Endometrial microvascular endothelial cells (primary cell): ENCODE measurements around the gene PGAP3. TPM values are rescaled to one million over a fixed set of nuclear protein-coding genes. Genes with fewer than 3 reads are reported as not detected.

Source experiments
- in situ Hi-C: cut with HindIII; loops from 2 replicates; pipeline ENCODE4 v1.10.0; 2017; ENCODE audit warnings: low sequenced_read_pairs, low pct_unique_long_range_greater_than_20kb; ENCODE audit errors: inconsistent ontology term
- total RNA-seq: library from RNA; depleted of rRNA; stranded (reverse); fragments of >200 nt; gene quantifications from one replicate; pipeline ENCODE4 v1.2.3, GENCODE V29; 2015; ENCODE audit errors: inconsistent ontology term

PGAP3 gene
- total RNA-seq, 1 donor from 2014 or later: 7.4 TPM

GRCh38 chr17:39648616-39649366, 39.1 kb downstream of the PGAP3 start:
- in situ Hi-C loops: no loop called here

DNA sequence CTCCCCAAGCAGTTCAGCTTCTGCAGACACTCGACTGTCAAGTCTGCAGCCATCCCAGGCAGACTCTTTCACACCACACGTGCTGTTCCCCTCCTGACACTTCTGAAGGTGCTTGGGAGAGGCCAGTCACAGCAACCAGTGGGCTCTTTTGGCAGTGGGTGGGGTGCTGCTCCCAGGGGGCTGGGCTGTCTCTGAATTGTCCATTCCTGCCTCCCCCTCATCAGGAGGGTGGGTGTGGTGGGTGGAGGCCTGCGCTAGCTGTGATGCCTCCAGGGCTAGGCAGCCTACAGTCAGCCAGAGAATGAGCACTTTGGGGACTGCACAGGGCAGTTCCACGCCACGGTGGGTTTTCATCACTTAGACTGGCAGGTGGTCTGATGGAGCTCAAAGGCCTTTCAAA, 40.6 kb downstream of the PGAP3 start:
- in situ Hi-C loops: no loop called here

GRCh38 chr17:39643271-39643670, 44.6 kb downstream of the PGAP3 start:
- in situ Hi-C loops: no loop called here

GRCh38 chr17:39642291-39643074, 45.4 kb downstream of the PGAP3 start:
- in situ Hi-C loops: no loop called here

GRCh38 chr17:39641883-39642282, 46.0 kb downstream of the PGAP3 start:
- in situ Hi-C loops: no loop called here

- in situ Hi-C loops: no loop called here
These were observed 46.8 kb downstream of the PGAP3 start for GRCh38 chr17:39641097-39641496.

DNA sequence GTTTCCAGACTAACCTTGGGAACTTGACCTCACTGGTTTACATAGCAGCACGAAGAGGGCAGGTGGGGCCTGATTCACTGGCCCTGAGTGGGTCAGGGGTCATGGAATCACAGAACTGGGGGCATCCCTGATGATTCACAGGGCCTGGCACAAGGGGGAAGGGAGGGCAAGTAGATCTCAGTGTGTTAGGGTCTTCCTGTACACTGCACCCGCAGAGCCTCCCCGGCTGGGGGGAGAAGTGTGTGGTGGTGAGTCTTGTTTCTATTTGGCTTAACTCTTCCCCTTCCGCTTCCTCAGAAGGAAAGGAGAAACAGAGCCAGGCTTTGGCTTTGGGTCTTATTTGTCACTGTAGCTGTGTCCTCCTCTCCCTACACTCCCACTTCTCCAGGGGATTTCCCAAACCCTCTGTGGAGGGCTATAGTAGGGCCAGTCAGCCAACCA, 47.2 kb downstream of the PGAP3 start:
- in situ Hi-C loops: no loop called here

GRCh38 chr17:39639566-39640458, 48.0 kb downstream of the PGAP3 start:
- in situ Hi-C loops: no loop called here

DNA sequence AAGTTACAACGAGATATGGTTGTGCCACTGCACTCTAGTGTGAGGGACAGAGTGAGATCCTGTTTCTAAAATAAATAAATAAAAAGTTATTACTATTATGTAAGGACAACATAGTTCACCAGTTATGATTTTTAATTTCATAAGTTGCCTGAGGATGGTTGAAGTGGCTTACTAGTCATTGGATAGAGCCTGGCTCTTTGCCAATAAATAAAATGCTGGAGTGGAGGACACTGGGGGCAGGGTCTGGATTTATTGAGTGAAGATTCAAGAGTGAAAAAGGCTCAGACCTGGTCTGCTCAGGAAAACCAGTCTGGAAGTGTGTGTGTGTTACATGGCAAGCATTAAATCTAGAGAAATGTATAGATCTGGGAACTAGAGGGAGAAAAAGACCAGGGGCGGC, 48.8 kb downstream of the PGAP3 start:
- in situ Hi-C loops: no loop called here

- in situ Hi-C loops: no loop called here
These were observed 49.5 kb downstream of the PGAP3 start for GRCh38 chr17:39638317-39638716.

DNA sequence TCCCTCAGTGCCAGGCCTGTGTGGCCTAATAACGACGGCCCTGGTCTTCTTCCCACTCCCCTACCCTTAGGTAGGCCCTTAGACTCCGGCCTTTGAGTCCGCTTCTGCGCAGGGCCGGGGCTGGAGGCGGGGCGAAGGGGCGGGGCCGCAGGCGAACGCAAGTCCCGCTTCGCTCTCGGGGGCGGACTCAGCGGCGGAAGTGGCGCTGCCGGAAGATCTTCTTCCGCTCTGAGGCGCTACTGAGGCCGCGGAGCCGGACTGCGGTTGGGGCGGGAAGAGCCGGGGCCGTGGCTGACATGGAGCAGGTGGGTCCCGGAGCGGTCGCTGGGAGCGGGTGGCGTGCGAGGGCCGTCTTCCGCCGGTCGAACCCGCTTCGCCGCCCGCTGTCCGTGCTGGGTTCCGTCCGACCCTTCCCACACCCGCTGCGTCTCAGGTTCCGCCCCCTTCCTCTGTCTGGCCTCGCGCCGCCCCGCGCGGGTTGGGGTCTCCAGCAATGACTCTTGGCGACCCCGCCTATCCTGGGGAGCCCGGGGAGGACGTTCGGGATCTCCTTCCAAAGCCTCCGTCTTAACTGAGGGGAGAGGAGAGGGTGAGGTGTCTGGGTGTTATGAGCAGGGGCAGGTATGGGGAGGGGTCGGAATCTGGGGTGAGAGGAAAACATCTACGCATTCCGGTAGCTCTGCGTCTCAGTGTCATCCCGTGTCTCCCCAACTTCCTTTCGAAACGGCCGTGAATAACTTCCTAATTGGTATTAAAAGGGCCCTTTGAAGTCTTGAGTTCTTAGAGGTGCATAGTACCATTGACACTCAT, 50.7 kb downstream of the PGAP3 start, which contains the start of gene STARD3:
Gene STARD3 (plus strand): TSS at position 218 of the 810 bp plus-strand sequence. CDS start 16,388 bp downstream, outside the sequence.
- in situ Hi-C loops: no loop called here

DNA sequence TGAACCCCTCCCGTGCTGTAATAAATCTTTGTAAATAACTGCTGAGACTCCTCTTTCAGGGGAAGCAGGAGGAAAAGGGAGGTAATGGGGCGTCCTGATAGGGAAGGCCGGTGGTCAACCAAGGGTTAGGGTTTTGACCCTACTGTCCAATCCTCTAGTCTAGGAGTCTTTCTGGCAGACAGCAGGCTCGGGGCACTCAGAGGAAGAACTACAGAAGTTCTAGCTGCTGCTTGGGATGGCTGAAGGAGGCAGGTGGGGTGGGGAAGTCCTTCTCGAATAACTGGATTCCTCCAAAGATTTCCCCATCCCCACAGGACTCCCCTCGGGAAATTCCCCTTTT, 51.3 kb downstream of the PGAP3 start:
- in situ Hi-C loops: no loop called here

- in situ Hi-C loops: no loop called here
These were observed 52.2 kb downstream of the PGAP3 start for GRCh38 chr17:39635614-39636176.

GRCh38 chr17:39634384-39634871, 53.4 kb downstream of the PGAP3 start:
- in situ Hi-C loops: no loop called here

GRCh38 chr17:39633570-39634183, 54.2 kb downstream of the PGAP3 start:
- in situ Hi-C loops: no loop called here

- in situ Hi-C loops: no loop called here
These were observed 55.5 kb downstream of the PGAP3 start for GRCh38 chr17:39632153-39632941.

- in situ Hi-C loops: no loop called here
These were observed 56.5 kb downstream of the PGAP3 start for GRCh38 chr17:39631403-39631802.
